Retina (tissue), 1 donor: ENCODE measurements around the gene TJP3.

Experiments
- DNase-seq: peaks from one replicate; pipeline ENCODE4 v3.0.0-alpha.2; 2016

Gene TJP3

DNA sequence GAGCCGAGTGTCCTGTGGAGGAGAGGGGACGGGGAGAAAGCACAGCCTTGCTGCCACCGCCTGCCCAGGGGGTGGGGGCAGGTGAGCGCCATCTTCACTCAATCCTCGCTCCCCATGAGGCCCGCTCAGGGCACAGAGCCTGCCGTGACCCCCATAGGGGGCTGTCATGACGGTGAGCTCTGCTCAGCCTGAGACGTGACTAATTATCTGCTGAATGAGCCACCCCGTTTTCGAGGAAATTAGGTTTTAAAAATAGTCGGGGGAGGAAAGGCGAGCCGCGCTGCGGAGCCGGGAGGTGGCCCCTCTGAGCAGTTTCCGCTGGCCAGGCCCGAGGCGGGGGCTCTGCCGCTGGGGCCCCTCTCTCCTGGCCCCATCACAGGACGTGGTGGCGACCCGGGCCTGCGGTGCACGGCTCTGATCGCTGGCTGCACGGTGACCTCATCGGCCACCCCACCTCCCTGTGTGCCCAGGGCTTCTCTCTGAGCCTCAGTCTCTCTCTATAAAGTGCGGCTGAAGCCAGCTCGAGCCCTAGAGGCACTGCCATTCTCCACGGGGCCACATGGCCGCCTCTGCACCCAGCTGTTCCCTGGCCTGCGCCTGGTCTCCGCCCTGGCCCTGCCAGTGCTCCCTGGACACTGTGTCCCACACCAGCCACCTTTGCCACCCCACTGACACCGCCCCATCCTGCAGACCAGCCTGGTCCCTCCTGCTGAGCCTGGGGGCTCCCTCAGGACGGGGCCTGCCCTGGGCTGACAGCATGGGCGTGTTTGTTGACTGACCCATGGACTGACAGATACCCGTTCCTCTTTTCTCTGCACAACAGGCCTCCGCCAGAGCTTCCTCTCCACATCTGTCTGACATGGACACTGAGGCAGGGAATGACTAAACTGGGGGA is 36.3 kb upstream of the TJP3 start:
- DNase-seq: peak; percentile 66

DNA sequence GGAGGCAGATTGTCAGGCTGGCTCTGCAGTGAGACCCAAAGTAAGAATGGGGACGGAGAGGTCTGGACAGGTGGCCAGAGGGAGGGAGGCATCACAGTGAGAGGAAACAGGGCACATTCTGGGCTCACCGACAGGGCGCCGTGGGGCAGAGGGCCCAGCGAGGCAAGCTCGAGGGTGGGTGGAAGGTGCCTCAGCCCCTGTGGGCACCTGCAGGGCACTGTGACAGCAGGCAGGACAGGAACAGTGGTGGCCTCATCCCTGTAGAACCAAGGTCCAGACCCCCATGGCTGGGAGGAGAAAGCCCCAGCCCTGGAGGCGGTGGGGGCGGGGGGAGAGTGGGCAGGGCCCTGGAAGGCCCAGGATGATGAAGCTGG is 35.6 kb upstream of the TJP3 start:
- no peak for DNase-seq

DNA sequence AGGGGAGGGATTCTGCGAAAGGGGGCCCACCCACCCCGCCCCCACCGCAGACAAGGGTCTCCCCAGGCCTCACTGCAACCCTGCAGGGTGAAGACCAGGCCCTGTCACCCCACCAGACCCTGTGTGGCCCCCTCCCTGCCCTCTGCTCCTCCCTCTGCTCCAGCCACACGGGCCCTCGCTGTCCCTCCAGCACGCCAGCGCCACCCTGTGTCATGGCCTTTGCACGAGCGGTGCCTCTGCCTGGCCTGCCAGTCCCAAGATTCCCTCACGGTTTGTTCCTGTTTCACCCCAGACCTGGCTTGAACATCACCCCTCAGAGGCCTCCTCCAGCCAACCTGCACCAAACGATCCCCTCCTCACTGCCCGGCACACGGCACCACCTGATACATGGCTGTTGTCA is 35.2 kb upstream of the TJP3 start:
- no peak for DNase-seq

DNA sequence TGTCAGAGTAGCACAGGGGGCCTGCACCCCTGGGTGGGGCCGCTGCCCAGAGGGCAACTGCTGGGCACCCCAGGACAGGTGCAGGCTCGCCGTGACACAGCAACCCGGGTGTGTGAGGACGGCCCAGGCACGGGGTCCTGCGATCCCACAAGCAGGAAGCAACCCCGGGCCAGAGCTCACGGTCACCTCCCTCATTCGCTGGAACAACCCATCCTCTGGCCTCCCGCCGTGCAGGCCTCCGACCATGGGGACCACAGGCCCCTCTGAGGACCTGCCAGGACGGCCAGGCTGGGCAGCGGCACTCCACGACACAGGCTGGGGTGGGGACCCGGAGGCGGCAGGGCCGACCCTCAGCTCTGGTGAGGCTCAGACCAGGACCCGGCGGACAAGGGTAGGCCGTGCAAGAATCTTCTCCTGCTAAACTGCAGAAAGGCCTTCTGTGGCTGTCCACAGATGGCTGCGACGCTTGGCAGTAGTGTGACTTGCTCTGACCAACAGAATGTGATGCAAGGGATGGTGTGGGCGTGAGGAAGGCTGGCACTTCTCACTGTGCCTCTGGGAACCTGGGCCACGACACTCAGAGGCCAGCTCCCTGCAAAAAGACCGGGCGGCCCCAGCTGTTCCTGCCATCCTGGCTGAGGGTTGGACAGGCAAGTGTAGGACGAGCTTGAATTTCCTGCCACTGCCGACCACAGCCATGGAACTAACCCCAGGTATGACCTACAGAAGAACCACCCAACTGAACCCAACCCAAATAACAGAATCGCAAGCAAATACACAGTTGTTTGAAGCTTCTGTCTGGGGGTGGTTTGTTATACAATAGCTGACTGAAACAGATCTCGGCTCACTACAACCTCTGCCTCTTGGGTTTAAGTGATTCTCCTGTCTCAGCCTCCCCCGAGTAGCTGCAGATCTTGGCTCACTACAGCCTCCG is 34.4 kb upstream of the TJP3 start:
- DNase-seq: no peak

DNA sequence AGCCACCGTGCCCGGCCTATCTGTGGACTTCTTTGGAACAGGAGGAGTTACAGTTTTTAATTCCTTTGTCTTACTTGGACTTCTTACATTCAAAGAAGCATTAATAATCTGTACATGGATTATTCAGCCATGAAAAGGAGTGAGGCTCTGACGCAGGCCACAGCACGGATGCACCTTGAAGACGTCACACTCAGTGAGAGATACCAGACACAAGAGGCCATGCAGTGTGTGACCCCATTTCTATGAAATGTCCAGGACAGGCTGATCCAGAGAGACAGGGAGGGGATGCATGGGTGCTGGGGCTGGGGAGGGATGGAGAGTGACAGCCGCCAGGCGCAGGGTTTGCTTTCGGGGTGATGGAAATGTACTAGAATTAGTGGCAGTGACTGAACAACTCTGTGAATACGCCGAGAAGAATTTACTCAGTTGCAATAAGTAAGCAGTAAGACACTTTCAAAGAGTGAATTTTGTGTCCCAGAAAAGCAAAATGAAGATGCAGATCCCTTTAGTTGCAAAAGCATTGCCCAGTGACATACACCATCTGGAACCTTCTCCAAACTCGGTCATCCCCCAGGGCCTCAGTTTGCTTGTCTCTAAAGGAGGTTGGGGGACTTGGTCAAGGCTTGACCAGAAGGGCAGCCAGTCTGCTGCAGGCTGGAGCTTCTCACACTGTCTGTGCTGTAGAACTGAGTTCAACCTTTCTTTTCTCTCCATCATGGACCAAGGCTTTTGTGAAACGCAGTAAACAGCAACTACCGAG is 33.2 kb upstream of the TJP3 start:
- no peak for DNase-seq

DNA sequence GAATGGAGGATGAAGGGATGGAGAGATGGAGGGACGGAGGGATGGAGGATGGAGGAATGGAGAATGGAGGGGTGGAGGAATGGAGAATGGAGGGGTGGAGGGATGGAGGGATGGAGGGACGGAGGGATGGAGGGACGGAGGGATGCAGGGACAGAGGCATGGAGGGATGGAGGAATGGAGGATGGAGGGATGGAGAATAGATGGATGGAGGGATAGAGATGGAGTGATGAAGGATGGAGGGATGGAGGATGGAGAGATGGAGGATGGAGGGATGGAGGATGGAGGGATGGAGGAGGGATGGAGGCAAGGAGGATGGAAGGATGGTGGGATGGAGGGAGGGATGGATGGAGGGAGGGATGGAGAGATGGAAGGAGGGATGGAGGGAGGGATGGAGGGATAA is 30.0 kb upstream of the TJP3 start:
- no peak for DNase-seq

DNA sequence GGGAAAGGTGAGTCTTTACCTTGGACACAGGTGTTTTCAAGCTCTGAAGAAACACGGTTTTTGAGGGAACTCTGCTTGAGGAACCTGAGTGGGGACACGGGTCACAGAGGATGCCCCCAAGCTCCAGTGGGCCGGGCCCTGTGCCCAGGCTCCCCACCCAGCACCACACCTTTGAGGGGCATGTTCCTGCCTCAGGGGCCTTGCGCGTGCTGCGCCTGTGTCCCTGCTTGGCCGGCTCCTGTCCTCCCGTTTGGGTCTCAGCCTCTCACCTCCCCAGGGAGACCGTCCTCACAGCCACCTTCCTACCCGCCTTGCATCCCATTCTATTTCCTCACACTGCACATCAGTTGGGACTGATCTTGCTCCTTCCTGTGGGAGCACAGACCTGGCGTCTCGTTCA is 29.0 kb upstream of the TJP3 start:
- no peak for DNase-seq

DNA sequence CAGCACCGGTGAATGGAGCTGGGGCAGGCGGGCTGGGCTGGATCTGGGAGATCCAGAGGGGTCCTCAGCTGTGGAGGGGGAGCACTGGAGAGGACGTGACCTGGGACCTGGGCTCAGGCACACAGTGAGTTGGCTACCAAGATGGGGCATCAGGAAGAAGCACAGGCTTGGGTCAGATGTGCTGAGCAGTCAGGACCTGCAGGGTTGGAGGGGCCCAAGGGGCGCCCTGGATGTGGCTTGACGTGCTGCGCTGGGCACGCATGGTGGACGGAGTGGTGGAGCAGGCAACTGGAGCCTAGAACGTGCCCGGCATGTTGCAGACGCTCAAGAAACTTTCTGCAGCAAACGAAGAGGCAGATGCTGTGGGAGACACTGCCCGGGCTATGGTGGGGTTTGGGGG is 28.6 kb upstream of the TJP3 start:
- DNase-seq: no peak

DNA sequence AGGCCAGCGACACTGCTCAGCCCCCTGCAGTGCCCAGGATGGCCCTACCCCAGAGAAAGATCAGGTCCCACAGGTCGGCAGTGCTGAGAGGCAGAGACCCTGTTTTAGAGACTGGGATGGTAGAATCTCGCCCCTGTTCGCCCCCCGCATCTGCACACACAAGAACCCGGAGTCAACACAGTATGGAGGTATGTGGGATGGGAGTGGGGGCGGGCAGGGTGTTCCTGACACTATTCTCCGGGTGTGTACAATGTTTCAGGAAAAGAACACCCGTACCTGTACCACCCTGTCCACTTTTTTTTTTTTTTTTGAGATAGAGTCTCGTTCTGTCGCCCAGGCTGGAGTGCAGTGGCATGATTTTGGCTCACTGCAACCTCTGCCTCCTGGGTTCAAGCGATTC is 27.2 kb upstream of the TJP3 start:
- DNase-seq: no peak

DNA sequence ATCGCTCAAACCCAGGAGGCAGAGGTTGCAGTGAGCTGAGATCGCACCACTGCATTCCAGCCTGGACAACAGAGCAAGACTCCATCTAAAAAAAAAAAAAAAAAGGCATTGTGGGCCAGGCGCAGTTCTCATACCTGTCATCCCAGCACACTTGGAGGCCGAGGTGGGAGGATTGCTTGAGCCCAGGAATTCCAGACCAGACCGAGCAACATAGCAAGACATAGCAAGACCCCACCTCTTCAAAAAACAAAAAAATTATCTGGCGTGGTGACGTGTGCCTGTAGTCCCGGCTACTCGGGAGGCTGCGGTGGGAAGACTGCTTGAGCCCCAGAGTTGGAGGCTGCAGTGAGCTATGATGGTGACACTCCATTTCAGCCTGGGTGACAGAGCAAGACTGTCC is 25.9 kb upstream of the TJP3 start:
- no peak for DNase-seq

DNA sequence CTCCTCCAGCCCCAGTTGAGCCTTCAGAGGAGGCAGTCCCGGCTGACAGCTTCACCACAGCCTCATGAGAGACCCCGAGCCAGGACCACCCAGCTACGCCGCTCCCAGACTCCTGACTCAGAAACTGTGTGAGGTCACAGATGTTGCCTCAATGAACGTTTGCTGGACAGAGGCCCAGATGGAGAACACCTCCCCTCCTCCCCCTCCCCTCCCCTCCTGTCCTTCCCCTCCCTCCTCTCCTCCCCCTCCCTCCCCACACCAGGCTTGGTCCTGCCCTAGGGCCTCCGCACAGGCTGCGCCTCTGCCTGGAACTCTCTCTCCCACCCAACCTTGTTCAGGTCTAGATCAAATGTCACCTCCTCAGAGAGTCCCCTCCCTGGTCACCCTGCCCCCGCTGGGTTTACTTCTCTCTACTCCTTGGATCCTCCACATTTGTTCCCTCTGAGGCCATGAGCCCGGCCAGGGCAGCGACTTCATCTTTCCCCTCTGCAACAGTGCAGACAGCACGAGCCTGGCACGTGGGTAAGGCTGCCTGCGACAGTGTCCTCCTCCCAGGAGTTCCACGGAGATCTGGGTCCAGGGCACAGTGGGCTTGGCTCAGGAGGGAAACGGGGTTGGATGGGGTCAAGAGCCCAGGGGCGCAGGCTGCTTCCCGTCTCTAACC is 25.3 kb upstream of the TJP3 start:
- no peak for DNase-seq

DNA sequence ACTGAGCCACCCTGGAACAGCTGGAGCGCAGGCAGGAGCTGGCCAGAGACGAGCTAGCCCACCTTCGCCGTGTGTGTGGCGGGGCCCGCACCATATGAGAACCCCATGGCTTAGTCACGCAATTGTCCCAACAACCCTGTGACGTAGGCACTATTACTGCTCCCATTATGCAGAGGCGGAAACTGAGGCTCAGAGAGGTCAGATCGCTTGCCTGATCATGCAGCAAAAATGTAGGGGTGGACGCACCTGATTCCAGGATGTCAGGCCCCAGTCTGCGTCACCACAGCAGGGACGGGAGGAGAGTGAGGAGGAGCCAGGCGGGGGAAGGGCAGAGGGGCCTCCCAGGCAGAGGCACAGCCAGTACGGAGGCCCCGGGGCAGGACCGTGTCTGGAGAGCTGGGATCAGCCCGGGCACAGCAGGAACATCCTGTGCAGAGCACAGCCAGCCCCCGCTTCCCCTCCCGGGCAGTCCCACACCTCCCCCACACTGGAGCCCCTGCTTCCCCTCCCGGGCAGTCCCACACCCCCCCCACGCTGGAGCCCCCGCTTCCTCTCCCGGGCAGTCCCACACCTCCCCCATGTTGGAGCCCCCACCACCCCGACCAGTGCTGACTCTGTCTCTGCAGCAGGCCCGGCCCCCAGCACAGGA is 24.7 kb upstream of the TJP3 start:
- no peak for DNase-seq

DNA sequence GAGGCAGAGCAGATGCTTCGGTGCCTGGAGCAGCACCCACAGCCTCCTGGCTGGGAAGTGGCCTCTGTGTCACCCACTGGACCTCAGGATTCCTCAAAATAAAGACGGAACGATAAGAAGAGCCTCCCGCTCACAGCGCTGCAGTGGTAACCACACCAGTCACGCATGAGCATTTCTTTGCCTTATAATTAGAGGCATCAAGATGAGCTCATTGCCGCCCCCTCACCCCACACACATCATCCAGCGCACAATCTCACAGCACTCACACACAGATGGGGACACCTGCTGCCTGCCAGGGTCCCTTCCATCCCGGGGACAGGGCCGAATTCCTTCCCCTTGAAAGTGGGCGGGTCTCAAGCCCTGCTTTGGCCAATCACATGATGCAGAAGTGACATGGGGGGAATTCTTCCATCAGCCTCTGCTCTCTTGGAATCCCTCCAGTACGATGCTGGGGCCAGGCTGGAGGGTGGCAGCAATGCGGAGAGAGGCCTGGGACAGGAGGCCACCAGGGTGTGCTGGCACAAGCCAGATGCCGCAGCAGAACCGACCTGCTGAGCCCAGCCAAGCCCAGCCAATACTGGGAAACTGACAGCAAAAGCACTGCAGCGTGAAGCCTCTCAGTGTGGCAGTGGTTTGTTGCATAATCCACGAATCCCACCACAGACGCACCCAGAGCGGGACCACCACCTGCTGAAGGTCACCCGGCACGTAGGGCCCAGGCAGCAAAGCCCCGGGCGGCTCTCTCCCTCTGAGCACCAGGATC is 23.9 kb upstream of the TJP3 start:
- DNase-seq: no peak

DNA sequence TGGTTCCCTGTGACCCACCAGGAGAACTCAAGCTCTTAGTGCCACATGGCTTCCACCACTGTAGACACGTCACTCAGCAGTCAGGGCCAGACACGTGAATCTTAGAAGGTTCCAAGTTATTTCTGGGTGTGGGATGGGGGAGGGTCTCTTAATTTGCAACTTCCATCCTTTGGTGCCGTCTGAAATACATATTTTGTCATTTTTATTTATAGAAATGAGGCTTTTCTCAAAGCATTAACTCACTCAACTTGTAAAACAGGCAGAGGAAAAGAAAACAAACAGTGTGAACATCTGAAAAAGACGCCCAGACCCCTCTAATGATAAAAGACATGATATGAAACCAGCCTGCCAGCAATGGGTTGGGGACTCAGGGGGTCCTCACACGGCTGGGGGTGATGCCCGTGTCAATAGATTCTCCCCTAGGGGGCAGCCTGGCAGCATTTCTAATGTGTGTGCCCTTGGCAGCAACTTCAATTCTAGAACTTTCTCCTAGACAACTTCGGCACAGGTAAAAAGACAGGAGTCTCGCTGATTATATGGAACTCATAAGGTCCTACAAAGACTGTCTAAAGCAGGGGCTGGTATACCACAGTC is 23.3 kb upstream of the TJP3 start:
- DNase-seq: no peak

DNA sequence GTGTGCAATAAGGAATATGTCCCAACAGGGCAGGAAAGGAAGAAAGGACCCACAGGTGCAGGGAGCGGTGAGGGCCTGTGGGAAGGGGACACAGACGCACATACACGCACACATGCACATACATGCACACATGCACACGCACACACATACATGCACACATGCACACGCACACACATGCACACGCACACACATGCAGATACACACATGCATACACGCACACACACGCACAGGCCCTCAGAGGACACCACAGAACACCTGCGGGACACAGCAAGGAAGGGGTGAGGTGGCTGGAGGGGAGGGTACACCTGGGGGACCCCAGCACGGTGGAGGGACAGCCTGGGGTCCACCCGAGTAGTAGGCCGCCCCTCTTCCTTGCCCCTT is 20.8 kb upstream of the TJP3 start:
- no peak for DNase-seq

DNA sequence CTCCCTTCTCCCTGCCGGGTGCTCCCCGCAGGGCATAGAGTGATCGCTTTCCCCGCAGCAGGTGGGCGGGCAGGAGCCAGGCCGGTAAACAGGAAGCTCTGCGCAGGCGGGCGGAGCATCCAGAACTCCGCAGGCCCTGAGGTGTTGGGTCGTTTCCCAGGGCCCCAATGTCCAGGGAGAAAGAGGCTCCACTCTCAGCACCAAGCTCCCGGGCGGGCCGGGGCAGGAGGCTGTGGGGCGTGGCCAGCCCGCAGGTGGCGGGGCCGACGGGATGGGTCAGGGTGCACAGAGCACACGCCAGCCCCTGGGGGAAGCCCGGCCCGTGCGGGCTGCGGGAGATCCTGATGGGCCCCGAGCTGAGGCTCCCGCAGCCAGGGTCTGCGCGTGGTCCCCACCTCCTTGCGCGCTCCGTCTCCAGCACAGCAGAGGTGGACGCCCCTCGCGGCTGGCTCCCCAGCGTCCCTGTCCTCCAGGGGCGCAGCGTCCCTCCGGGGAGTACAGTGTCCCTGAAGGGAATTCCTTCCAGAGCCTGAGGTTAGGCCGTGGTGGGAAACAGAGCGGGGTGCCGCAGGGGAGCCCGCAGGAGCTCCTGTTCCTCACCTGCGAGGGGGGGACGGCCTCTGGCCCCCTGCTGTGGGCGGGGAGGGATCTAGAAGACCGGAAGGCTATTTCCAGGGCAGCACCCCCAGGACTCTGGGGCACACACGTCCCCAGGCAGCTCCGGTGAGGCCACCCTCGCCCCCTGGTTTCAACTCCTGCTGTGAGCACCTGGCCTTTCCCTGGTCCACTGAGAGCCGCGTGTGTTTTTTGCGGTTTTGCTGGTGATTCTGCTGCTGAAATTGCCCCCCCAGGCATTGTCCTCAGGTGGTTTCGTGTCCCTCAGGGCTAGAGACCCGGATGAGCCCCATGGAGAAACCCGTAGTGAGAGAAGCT is 20.1 kb upstream of the TJP3 start:
- DNase-seq: no peak

DNA sequence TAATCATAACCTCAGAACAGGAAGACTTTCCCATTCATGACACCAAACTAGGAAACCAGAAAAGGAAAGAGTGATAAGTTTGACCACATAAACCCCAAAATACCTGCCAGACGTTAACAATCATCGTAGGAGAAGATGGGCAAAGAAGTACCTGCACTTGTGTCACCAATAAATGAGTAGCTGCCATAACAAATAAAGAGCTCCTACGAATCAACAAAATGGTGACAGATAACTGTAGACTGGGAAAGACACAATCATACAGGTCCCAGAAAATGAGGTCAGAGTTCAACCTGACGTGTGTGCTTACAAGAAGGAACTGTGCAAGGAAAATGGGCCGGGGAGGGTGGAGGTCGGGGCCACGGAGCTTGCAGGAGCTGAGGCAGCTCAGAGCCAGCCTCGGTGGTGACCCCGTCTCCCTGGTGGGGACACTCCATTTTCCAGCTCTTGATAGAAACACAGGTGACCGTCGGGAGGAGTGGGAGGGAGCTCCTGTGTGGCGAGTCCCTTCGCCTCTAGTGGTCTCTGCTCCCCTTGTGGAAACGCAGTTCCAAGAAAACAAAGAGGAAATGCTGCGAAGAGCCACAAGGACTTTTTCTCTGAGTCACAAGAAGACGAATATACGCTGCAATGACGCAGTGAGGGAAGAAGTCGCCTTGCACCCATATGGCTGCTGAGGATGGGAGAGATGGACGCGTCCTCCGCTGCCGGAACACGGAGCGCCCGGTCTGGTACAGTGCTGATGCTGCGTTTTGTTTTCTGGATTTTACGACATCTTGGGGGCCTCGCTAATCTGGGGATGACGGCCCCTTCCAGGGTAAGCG is 17.4 kb upstream of the TJP3 start:
- DNase-seq: no peak

DNA sequence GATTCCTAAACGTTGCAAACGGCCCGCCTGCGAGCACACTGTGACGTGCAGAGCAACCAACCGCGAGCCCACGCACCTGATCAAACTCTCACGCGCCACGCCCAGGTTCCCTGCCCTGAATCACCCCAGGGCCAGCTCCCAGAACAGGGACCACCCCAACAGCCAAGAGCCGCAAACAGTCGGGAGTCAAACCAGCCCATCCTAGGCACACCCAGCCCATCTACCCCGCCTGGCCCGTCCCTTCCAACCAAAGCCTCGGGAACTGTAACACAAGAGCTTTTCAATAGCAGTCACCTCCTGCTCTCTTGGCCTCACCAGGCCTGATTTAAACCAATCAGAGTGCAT is 16.8 kb upstream of the TJP3 start:
- no peak for DNase-seq

DNA sequence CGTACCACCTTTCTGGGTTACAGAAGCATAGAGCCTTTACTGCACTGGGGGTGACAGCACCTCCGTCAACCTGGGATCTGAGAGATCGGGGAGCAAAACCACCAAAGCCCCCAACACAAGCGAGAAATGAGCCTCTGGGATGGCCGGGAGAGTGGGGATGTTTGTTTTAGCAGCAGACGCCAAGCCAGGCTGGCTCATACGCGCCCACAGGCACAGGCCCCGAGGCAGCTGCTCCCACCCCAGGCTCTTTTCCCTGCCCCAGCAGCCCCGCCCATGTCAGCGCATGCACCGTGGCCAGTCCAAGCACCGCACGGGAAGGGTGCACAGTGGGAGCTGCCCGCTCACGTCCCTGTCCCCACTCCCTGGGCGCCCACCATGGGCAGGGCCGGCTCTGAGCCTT is 16.5 kb upstream of the TJP3 start:
- no peak for DNase-seq
